GM19324 (cell line): Measurements from ENCODE around the gene LHFPL2.
A peak's percentile ranks its signal among the peaks of the same experiment; 100 is the strongest.

ENCODE experiments used
- ATAC-seq: cut with Tn5 transposase; IDR thresholded peaks from one replicate; pipeline ENCODE4 v1.9.1; 2021; ENCODE audit warnings: mild to moderate bottlenecking, moderate library complexity; ENCODE audit not compliant: unreplicated experiment, low FRiP score

LHFPL2 gene

DNA sequence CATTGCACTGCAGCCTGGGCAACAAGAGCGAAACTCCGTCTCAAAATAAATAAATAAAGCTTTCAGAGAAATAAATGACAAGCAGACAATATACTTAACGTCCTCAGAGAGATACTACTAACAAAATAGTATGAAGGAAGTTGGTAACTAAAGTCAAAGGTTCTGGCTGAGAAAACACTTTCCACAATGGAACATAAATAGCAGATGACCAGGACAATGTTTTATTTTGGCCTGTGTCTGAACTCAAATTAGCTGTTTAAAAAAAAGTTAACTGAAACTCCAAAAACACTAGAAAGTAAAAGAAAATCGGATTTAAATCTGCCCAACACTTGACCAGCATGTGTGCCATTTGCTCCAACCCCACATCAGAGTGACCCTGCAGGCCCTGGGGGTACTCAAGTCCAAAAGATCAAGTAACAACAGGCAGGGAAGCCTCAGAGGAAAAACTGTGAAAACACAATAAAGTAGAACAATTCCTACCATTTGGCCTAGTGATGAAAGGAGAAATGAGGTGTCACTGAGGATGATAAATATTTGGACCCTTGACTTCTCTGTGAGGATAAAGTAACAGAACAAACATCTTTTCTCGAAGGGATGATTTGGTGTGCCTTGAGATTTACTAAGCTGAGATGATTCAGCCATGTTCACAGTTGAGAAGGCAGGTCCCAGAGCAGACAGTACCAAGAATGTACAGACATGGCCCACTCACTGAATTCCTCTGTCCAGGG, 47.7 kb downstream of the LHFPL2 start:
- ATAC-seq = no peak

DNA sequence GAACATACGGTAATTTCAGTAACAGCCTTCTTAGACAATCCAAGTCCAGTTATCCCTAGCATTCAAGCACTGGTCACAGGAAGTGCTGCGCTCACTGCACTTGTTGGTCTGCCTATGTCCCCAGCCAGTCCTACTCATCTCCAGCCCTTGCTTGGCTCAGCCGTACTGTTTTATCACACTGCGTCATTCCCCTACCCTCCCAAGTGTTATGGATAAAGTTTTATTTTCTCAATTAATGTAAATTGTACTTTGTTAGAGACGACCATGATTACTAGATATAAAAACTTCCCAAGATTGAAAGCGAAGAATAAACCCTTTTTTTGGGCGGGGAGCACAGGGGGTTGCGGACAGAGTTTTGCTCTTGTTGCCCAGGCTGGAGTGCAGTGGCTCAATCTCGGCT, 49.6 kb downstream of the LHFPL2 start:
- ATAC-seq = no peak

DNA sequence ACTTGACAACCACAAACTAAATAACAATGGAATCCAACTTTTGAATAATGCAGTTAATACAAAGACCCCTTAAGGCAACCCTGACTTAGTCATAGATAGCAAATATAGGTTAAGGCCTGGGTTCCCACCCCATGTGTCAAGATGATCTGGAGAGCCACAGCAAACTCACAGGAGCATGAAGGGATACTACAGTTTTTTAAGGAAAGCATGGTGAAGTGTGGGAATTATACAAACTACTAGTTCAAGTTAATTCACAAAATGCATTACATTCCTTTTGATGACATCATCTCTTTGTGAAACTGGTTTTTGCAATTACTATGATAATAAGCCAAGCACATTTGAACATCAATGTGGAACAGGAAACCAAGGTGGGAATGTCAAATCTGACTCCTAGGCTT, 50.6 kb downstream of the LHFPL2 start:
- ATAC-seq = no peak

DNA sequence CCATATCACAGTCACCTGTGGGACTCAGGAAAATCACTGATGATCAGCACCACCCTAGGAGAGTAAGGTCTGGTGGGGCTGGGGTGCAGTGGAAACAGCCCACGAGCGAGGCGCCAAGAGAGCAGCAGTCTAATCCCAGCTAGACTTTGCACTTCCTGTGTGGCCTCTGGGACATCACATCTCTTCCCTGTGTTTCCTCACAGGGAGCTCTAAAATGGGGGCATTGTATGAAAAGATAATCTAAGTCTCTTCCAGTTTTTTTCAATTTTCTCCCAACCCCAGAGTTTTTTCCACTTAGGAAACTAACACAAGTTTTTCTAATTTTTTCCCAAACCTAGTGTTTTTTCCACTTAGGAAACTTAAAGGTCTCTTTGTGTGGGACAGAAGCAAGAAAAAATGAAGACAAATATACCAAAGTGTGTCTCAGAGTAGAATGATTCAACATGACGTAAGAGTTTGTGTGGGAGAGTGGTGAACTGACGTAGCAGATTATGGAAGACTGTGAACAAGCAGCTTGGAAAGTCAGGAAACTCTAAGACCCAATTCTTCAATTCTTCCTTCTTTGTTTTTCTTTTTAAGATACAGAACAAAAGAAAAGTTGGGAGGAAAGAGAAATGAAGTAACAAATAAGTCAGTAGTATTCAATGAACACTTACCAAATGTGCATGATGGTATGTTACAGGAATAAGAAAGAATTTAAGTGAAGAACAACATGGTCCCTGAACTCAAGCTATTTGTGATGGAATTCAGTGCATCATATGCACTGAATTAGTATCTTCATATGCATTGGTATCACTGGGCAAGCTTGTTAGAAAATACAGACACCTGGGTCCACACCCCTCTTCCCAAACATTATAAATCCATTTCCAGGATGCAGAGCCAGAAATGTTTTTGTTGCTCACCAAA, 51.3 kb downstream of the LHFPL2 start:
- ATAC-seq = no peak

DNA sequence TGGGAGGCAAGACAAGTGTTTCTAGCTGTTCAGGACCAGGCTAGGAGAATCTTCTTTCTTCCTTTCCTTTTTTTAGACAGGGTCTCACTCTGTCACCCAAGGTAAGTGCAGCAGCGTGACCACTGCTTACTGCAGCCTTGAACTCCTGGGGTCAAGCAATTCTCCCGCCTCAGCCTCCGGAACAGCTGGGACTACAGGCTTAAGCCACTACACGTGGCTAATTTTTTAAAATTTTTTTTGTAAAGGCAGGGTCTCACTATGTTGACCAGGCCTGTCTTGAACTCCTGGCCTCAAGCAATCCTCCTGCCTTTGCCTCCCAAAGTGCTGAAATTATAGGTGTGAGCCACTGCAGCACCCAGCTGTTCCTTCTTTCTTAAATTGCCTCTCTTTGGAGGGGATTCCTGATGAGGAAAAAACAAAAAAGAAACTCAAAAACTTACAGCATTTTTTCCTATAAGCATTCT, 53.1 kb downstream of the LHFPL2 start:
- ATAC-seq = no peak

DNA sequence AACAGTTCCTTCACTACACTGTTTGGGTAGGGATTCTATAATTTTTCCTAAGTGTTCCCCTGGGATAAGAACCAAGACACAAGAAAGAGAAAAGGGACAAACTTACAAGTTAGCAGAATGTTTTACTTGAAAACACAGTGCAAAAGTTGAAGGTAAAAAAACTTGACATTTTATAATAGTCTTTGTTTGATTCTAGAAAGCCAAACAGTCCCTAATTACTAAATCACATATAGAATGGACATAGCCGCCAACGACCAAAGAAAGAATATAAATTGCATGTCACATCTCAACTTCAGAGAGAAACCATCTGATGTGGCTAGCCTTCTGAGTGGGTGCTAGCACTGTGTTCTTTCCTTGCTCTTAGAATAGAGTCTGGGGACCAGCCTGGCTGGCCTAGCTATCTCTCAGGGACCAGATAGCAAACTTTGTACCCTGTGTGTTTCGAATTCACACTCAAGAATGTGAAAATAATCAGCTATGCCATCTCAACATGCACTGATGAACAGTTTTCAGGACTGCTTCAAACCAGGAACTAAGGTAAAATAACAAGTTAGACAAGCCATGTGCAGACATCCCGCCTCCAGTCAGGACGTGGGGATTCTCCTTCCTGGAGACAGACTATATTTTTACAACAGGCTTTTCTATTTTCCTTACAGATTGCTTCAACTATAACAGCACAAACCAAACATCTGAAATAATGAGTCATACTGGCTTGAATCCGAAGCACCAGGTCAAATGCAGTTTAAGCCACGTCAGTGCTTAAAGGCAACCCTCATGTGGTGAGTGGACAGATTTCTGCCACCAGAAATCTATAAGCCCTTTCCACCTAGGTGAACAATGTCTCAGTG, 53.7 kb downstream of the LHFPL2 start:
- no peak for ATAC-seq

DNA sequence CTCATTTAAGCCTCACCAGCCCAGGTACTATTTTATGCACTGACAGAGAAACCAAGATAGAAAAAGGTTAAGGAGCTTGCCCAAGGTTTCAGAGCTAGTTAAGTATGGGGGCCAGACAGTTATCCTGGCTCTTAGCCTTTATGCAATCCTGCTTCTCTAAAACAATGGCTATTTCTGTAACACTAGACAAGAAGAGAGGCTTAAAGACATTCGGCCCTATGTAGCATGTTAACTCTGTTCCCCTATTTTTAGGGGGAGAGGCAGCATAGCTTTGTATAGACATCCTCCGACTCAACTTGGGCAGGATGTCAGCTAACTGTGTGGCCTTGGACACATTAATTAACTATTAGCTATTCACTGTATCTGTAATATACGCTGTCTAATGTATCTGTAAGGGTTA, 54.6 kb downstream of the LHFPL2 start:
- no peak for ATAC-seq

DNA sequence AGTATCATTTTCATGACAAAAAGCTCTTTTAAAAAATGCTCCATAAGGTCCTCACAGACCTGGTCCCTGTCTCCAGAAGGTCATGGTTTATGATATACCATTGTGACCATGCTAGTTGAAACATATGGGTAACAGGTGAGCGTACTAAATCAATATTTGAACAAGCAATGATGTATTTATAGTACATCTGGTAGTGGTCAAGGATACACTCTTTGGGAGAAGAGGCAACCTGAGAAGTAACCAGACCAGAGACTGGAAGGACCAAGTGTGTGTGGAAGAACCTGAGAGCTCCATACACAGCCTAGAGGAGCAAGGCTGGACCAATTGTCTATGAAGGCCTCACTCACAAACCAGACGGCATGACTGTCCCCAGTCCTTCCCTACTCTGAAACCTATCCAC, 55.1 kb downstream of the LHFPL2 start:
- ATAC-seq = no peak

DNA sequence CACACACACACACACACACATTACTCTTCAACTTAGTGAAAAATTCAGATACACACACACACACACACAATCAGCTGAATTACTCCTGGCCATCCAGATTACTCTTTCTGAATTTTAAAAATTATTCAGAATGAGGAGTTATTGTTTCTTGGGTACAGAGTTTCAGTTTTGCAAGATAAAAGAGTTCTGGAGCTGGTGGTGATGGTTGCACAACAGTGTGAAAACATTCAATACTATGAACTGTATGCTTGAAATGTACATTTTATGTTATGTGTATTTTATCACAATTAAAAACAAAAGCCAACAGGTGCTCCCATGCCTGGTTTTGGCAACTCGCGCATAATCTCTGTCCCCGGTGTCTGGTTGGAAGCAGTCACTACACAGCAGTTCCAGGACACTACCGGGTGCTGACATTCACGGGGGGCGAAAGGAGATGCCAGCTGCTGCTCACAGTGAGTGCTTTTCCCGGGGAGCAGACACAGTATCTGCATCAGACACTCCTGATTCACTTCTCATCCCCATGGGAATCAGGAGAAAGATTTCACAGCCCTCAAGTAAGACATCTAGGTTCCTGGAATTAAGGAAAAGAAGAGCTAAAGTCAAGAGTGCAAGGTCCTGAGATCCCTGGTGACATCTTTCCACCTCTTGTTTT, 55.7 kb downstream of the LHFPL2 start:
- no peak for ATAC-seq

DNA sequence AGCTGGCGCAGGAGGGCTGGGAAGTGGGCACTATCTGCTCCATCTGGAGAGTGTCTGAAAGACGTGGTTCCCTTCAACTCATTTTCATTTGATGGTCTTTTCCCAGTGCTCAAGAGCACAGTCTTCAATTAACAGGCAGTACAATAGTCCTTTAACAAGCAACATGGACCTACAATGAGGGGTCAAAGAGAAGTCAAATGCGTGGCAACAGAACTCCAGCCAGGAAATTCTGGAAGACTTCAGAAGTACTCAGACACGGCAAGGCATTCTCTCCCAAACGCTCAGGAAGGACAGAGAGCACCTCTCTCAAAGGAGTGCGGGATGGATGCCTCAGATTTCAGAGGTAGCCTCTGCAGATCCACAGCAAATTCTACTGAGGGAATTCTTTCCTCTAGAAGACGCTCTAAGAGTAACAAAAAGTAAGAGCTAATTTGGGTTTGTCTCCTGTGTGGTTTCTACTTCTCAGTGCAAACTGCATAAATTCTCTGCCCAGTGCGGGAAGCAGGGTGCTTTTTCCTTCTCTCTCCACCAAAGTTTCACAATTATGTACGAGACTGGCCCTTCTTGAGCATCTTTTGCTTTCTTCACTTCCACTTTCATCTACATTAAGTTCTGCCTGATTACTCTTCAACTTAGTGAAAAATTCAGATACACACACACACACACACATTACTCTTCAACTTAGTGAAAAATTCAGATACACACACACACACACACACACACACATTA, 56.4 kb downstream of the LHFPL2 start:
- peak; percentile 63 for ATAC-seq

DNA sequence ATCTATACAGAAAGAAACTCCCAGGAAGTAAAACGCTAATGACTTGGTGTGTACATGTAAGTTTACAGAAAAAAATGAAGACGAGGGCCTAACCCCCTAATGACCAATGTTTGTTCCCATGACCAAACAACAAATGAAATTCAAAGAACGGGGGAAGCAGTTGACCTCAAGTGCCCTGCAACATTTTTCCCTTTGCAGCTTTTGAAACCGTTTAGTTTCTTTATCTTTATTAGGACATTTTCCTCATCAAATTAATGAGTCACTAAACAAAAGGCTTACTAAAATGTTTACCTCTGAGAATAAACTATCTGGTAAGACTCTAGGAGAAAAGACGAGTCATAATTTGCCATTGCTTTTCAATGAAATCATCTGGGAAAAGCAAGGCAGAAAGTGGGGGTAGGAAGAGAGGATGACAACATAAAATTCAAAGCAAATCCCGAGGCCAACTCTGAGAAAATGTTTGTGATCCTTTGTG, 57.4 kb downstream of the LHFPL2 start:
- ATAC-seq = no peak

DNA sequence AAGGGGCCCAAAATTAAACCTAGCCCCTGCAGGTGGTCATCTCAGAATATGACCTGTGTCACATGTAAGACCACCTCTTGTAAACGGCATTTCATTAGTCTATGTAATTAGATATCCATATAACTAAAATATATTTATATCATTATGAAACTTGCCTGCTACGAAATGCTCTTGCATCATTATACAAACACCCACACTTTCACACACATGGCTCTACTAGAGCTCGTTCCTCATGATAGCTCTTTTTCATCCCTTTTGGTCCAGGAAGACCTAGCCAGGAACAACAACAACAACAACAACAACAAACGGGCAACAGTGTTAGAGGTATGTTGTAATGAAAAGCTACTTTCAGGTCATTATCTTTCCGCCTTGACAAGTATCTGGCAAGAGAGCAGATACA, 58.6 kb downstream of the LHFPL2 start:
- ATAC-seq = no peak

DNA sequence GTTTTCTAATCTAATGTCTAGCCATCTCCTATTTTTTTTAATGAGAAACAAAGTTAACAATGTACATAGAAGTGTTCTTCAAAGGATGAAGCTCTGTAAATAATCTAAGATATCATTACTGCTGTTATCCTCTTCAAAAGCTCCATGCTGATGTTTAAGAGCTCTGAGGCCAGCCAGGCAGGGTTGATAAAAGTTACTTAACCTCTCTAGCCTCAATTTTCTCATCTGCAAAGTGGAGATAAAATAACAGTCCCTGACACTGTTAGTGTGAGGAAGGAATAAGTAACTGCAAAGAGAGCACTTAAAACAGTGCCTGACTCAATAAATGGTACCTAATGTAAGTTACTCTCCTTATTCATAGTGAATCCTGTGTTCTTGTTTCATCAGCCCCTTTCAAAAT, 60.1 kb downstream of the LHFPL2 start:
- no peak for ATAC-seq

DNA sequence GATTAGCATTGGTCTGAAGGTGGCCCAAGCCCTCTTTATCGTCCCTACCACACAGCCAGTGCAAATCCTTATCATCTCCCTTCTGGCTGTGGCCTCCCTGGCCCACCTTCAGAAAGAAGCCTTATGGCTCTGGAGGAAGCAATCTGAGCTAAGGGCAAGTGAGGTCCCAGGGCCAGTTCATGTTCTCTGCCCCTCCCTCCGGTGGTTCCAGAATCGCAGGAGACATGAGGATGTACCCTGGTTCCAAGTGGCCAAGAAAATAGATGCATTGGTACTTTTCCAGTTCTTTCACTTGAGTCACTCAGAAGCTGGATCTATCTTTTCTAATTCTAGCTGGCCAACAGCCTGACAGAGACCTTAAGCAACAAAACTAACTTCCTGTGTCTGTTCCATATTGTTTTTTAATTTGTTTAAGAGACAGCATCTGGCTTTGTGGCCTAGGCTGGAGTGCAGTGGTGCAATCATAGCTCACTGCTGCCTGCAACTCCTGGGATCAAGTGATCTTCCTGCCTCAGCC, 60.7 kb downstream of the LHFPL2 start:
- ATAC-seq = no peak

DNA sequence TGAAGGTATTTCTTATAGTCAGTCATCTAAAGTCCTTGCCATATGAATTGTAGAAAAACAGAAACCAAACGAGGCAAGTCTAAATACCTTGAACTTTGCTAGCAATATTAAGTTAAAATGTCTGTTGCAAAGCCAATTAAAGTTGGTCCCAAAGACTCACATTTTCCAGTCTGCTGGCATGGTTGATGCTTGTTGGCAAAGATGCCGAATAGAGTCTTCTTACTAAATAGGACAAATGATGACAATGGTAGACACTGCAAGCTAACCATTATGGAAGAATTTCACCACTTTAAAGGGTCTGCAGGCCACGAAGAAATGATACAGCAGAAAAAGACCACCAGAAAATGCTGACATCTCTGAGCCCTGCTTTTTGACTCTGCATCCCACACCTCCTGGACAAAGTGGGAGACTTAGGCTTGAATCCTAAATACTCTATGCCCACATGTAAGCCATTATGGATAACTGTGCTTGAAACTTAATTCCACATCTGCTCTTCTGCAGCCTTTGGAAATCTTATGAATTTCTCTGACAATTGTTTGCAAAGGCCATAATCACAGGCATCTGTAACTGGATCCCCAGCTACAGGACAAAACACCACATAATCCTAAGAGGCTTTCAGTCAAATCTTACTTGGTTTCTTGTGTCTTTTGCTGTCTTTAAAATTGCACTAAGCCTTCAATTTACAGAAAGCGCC, 61.3 kb downstream of the LHFPL2 start:
- ATAC-seq = no peak

DNA sequence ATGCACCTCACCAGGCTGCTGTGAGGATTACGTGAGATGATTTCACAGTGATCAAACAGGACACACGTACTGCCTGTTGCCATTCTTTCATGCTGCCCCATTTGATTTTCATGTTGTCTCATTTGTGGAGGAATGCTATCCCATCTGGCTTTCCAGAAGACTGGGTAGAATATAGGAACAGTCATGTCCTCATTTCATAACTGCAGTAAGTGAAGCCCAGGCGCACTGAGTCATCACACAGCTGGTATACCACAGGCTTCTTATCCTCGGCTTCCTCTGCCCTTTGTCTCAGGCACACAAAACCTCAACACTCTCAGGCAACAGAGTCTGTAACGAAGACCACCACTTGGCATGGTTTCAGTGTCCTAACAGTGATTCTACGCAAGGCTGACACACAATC, 62.3 kb downstream of the LHFPL2 start:
- ATAC-seq = no peak

DNA sequence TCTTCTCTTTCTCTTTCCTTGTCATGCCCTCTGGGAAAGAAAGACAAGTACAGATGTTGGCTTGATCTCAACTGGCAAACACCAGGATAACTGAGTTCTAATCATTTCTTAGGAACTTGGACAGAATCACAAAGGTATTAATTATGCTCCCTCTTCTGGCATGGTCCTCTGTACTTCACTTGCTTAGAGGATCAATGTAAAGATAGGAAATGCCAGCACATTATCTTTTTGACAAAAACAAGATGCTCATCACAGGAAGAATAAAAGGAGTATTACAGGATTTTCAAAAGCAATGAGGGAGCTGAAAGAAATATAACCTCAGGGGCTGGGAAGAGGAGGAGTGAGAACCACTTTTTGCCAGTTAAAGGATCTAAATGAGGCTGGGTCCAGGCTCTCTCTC, 70.6 kb downstream of the LHFPL2 start:
- ATAC-seq = no peak

DNA sequence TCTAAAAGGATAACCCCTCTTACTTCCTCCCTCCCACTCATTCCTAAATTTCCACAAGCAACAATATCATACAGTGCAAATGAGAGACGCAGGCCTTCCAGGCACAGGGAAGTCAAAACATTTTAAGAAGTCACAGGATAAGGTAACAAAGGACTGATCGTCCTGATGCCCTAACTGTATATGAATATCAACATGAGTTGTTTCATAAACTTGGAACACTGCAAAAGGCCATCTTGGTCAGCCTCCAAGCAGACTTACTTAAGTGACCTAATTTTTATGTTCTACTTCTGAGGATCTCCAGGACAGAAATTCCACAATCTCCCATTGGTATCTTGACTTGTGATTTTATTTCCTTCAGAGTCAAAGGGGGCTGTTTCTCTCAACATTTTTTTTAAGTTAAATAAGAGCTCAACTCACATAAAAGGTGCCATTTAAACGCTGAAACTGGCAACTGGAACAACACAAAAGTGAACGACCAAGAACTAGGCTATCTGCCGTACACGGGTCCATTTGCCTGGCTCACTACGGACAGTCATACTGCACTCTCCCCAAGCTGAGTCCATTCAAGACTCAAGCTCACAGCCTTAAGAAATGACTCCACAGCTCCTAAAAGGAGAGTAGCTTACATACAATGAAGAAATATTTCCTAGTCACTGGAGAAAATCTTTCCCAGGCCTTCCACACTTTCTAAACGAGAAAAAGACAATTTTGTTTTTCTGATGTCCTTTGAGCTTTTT, 71.3 kb downstream of the LHFPL2 start:
- ATAC-seq = no peak
